ENCODE results near the gene ACAN. TPM values are rescaled to one million over a fixed set of nuclear protein-coding genes. Genes with fewer than 3 reads are reported as not detected.

The ACAN gene
- total RNA-seq, 1 experiment from 2014 or later, result 0.03 TPM

DNA sequence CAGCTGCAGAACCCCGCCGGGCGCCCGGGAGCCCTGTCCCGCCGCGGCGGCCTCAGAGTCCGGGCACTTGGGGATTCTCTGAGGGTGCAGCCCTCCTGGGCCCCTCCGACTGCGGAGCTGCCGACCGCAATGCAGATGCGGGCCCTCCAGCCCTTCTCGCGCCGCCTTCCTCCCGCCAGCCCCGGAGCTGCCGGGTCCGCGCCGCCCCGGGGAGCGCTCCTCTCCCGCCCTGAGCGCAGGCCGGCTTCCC, 320 bp upstream of the ACAN start:
- no peaks in the 10 kb centered on the region for H3K9me3 ChIP-seq (ENCODE audit: control insufficient read depth, insufficient read depth, low read depth, low read length)
- TF ChIP-seq TCF7L2 (IDR thresholded peaks at IDR 0.05; ENCODE audit: low read depth, low read length), result no peak
- TF ChIP-seq, protein P1, sequence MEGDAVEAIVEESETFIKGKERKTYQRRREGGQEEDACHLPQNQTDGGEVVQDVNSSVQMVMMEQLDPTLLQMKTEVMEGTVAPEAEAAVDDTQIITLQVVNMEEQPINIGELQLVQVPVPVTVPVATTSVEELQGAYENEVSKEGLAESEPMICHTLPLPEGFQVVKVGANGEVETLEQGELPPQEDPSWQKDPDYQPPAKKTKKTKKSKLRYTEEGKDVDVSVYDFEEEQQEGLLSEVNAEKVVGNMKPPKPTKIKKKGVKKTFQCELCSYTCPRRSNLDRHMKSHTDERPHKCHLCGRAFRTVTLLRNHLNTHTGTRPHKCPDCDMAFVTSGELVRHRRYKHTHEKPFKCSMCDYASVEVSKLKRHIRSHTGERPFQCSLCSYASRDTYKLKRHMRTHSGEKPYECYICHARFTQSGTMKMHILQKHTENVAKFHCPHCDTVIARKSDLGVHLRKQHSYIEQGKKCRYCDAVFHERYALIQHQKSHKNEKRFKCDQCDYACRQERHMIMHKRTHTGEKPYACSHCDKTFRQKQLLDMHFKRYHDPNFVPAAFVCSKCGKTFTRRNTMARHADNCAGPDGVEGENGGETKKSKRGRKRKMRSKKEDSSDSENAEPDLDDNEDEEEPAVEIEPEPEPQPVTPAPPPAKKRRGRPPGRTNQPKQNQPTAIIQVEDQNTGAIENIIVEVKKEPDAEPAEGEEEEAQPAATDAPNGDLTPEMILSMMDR (IDR thresholded peaks at IDR 0.05), result no peak
- TF ChIP-seq SIN3A (IDR thresholded peaks at IDR 0.05; ENCODE audit: borderline replicate concordance, insufficient read depth, low read depth, low read length), result no peak
- TF ChIP-seq, protein P2, sequence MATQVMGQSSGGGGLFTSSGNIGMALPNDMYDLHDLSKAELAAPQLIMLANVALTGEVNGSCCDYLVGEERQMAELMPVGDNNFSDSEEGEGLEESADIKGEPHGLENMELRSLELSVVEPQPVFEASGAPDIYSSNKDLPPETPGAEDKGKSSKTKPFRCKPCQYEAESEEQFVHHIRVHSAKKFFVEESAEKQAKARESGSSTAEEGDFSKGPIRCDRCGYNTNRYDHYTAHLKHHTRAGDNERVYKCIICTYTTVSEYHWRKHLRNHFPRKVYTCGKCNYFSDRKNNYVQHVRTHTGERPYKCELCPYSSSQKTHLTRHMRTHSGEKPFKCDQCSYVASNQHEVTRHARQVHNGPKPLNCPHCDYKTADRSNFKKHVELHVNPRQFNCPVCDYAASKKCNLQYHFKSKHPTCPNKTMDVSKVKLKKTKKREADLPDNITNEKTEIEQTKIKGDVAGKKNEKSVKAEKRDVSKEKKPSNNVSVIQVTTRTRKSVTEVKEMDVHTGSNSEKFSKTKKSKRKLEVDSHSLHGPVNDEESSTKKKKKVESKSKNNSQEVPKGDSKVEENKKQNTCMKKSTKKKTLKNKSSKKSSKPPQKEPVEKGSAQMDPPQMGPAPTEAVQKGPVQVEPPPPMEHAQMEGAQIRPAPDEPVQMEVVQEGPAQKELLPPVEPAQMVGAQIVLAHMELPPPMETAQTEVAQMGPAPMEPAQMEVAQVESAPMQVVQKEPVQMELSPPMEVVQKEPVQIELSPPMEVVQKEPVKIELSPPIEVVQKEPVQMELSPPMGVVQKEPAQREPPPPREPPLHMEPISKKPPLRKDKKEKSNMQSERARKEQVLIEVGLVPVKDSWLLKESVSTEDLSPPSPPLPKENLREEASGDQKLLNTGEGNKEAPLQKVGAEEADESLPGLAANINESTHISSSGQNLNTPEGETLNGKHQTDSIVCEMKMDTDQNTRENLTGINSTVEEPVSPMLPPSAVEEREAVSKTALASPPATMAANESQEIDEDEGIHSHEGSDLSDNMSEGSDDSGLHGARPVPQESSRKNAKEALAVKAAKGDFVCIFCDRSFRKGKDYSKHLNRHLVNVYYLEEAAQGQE (IDR thresholded peaks at IDR 0.05; ENCODE audit: insufficient read depth in 1 of 2, low read depth in 2 of 2, low read length in 1 of 2), result no peak
- TF ChIP-seq POLR2AphosphoS5 (IDR thresholded peaks at IDR 0.05; ENCODE audit: low read depth, low read length), result no peak
- ChIA-PET POLR2A (no interaction called here), CTCF (no interaction called here)
- H3K27ac ChIP-seq (ENCODE audit: low read length), result no peak overlapping the region
- BruUV-seq (replicated peaks), result no TSS peak
- no peaks in the 10 kb centered on the region for H3K36me3 ChIP-seq (ENCODE audit: control insufficient read depth, insufficient read depth, low read length)
- peaks cover 16% of the 10 kb centered on the region for H3K27me3 ChIP-seq (ENCODE audit: control insufficient read depth, insufficient read depth, low read length)
- DNase-seq (ENCODE audit: low read depth, low spot score) (no peak), ATAC-seq (no peak)
- in situ Hi-C loops (cut with HindIII; ENCODE audit: low pct_unique_long_range_greater_than_20kb, low sequenced_read_pairs) (no loop called here), intact Hi-C loops (cut with micrococcal nuclease; ENCODE audit: unreplicated experiment) (no loop called here)
- H3K4me1 ChIP-seq (ENCODE audit: control insufficient read depth, insufficient read depth, low read length), result no peaks in the 10 kb centered on the region
- H3K4me3 ChIP-seq (ENCODE audit: low read depth in 2 of 2, low read length in 2 of 2), result no peak overlapping the region

DNA sequence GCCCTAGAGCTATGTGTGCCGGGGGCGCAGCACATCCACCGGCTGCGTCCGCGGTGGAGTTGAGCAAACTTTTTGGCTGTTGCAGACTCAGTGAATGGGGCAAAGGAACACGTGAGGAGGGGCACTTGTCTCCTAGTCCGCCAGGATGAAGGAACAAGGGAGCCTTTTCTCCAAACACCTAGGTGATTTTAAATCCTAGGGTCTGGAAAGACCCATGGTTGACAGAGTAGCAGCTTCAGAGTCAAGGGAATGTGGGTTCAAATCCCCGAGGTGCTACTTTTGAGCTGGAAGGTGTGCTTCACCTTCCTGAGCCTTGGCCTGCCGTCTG, 648 bp downstream of the ACAN start:
- Histone ChIP-seq H3K36me3 (ENCODE audit: control insufficient read depth, insufficient read depth, low read length) (no peaks in the 10 kb centered on the region), H3K27me3 (ENCODE audit: control insufficient read depth, insufficient read depth, low read length) (peaks cover 16% of the 10 kb centered on the region), H3K4me3 (ENCODE audit: low read depth in 2 of 2, low read length in 2 of 2) (no peak overlapping the region), H3K27ac (ENCODE audit: low read length) (no peak overlapping the region), H3K9me3 (ENCODE audit: control insufficient read depth, insufficient read depth, low read depth, low read length) (no peaks in the 10 kb centered on the region), H3K4me1 (ENCODE audit: control insufficient read depth, insufficient read depth, low read length) (no peaks in the 10 kb centered on the region)
- DNase-seq (ENCODE audit: low read depth, low spot score) (no peak), ATAC-seq (no peak)
- intact Hi-C loops (cut with micrococcal nuclease; ENCODE audit: unreplicated experiment) (no loop called here), in situ Hi-C loops (cut with HindIII; ENCODE audit: low pct_unique_long_range_greater_than_20kb, low sequenced_read_pairs) (no loop called here)
- POLR2A ChIA-PET, result interaction anchor here (0.7 kb wide), 1 partner anchor 62 kb away, joined by 6 read pairs; no protein-coding TSS in a partner anchor
- no TSS peak for BruUV-seq (replicated peaks)
- CTCF ChIA-PET, result no interaction called here
- no peak for TF ChIP-seq POLR2AphosphoS5 (IDR thresholded peaks at IDR 0.05; ENCODE audit: low read depth, low read length)
- no peak for TF ChIP-seq SIN3A (IDR thresholded peaks at IDR 0.05; ENCODE audit: borderline replicate concordance, insufficient read depth, low read depth, low read length)
- TF ChIP-seq TCF7L2 (IDR thresholded peaks at IDR 0.05; ENCODE audit: low read depth, low read length), result no peak
- TF ChIP-seq, protein P2 (IDR thresholded peaks at IDR 0.05; ENCODE audit: insufficient read depth in 1 of 2, low read depth in 2 of 2, low read length in 1 of 2), result no peak
- TF ChIP-seq, protein P1 (IDR thresholded peaks at IDR 0.05), result no peak

Measured in Panc1 (cell line).